HG02852 (cell line): ENCODE data around the gene LSMEM2.
"Not testable (repeated sequence)": the region's sequence is repeated elsewhere in the genome, so short reads cannot be mapped to it uniquely, and the experiment has no call there.

Experiments
- ATAC-seq: cut with Tn5 transposase; IDR thresholded peaks from one replicate; pipeline ENCODE4 v1.9.1; 2021; ENCODE audit warnings: mild to moderate bottlenecking, moderate library complexity; ENCODE audit not compliant: unreplicated experiment

The LSMEM2 gene

GRCh38 chr3:50278880-50279224 lies at the start of gene LSMEM2:
TSS of gene LSMEM2 (plus strand) at chr3:50279087. CDS start at chr3:50279114, 27 bp downstream.
- ATAC-seq = no peak

- ATAC-seq = no peak
Measured at GRCh38 chr3:50229490-50229889, 49.4 kb upstream of the LSMEM2 start.

DNA sequence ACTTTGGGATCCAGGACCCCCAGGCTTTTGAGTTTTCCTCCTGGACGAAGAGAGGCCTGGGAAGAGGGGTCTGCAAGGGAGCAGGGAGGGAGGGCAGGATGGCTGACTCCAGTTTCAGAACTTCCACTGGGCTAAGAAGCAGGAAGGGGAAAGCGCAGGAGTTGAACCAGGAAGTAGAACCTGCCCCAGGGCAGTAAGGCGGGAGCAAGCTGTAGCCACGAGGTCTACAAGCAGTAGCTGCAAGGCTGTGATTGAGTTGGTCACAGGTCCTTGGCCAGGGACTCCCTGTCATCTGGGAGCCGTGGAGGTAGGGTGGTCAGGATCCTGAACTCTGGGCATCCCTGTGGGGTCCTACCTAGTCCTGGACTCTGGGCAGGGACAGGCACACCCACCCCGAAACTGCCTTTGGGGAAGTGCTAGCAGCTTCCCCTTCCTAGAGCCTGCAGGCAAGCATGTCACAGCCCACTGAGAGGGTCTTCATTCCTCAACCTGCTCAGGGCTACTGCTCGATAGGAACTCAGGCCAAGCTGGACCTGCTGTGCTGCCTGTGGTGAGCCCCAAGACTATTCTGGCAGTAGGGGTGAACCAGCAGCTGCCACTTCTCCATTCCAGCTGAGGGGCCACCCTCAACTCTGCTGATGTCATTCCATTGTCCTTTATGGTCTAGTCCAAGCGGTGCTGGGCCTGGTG lies 48.6 kb upstream of the LSMEM2 start:
- ATAC-seq = no peak

- ATAC-seq = no peak
Measured at GRCh38 chr3:50230794-50231125, 48.1 kb upstream of the LSMEM2 start.

DNA sequence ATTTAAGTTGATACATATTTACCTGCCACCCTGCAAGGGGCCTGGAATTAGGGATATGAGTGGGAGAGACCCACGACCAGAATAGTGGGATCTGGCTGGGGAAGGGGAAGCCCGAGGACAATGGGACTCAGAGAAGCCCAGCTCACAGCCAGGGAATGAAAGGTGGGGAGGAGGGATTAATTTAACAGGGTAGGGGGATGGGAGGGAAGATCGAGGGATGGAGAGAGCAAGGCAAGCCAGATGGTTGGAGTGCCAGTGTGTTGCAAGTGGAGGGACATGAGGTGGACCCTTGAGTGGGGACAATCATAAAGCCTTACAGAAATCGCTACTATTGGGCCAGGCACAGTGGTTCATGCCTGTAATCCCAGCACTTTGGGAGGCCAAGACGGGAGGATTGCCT lies 47.3 kb upstream of the LSMEM2 start:
- no peak for ATAC-seq

GRCh38 chr3:50232303-50232702 lies 46.6 kb upstream of the LSMEM2 start:
- no peak for ATAC-seq

- ATAC-seq = no peak
Measured at GRCh38 chr3:50233176-50233575, 45.7 kb upstream of the LSMEM2 start.

DNA sequence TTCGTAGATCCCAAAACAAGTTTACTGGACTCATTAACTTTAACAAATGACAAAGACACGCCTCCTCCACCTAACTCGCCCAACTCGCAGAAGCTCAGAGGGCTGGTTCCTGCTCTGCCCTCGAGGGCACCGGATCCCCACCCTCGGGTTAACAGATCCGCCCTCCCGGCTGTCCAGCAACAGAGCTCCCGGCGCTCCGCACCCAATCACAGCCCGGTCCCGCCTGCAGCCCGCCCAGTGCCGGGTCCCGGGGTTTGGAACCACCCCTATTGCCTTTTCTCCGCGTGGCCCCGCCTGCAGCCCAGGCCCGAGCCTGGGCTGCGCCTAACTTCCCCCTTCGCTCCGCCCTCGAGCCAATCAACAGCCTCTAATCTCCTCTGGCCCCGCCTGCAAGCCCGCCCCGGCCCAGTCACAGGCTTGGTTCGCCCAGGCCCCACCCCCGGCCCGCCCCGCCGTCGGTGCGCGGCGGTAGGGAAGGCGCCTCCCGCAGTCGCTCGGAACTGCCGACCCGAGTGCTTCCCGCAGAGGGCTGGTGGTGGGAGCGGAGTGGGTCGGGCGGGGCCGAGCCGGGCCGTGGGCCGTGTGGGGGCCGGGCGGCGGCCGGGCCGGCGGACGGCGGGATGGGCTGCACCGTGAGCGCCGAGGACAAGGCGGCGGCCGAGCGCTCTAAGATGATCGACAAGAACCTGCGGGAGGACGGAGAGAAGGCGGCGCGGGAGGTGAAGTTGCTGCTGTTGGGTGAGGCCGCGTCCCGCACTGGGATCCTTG lies 43.0 kb upstream of the LSMEM2 start, which contains the start of gene GNAI2:
Gene GNAI2 (plus strand): TSS at position 489 of the 768 bp plus-strand sequence. CDS start 132 bp downstream, at position 621.
- peak; percentile 93 for ATAC-seq

GRCh38 chr3:50236484-50237132 lies 42.3 kb upstream of the LSMEM2 start:
- no peak for ATAC-seq

DNA sequence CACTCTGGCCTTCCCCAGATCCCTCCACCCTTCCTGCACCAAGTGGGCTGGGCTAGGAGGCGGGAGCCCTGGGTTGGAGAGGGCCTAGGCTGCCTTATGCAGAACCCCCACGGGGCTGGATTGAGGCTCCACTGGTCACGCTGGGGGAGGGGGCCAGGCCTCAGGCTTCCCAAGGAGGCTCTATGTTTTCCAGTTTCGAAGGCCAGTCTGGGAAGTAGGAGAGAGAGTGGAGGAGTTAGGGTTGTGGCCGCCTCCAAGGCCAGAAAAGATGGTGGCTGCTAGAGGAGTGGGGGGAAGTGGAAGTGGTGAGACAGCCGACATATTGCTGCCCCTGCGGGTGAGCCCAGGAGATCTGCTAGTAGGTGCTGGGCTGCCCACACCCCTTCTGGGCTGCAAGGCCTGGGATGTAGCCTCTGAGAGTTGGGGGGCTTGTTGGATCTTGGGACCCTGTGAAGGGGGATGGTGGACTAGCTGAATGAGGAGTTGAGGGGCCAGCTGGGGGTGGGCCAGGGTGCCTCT lies 41.7 kb upstream of the LSMEM2 start:
- ATAC-seq = no peak

- ATAC-seq = peak; percentile 31
Measured at GRCh38 chr3:50237754-50238548, 40.9 kb upstream of the LSMEM2 start.

GRCh38 chr3:50238549-50239026 lies 40.3 kb upstream of the LSMEM2 start:
- no peak for ATAC-seq

GRCh38 chr3:50239649-50240048 lies 39.2 kb upstream of the LSMEM2 start:
- ATAC-seq = no peak

DNA sequence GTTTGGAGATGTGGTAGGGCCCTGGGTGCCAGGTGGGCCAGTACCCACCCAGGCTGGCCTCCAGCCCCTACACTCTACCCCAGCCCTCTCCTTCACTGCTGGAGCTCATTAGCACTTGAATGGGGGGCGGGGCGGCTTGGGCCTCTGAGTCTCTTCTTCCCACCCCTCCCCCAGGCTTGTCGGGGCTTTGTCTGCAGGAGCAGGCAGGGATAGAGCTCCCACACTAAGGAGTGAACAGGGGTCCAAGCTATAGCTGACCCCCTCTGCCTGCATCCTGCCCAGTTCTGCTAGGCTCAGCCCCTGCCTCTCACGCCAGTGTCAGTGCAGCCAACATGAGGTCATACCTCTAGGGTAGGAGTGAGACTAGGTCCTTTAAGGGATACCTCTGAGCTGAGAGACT lies 37.7 kb upstream of the LSMEM2 start:
- no peak for ATAC-seq

GRCh38 chr3:50241713-50242380 lies 37.0 kb upstream of the LSMEM2 start:
- no peak for ATAC-seq

DNA sequence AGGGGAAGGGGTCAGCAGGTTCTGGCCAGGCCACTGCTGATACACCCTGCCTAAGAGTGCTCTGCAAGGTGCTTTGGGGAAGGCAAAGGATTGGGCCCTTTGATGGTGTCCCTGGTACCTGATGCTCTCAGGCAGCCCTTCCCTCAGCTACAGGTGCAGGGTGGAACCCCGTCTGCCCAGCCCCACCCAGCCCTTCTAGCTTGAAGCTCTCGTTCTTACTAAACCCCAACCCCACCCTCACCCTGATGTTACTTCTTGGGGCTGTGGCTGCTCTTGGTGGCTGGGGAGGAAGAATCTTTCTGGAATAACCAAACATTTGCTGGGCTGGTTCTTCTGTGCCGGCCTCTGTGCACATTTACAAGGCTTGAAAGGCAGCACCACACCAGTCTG lies 36.5 kb upstream of the LSMEM2 start:
- ATAC-seq = no peak

- no peak for ATAC-seq
Measured at GRCh38 chr3:50242851-50243542, 35.9 kb upstream of the LSMEM2 start.

- no peak for ATAC-seq
Measured at GRCh38 chr3:50243543-50243895, 35.4 kb upstream of the LSMEM2 start.

DNA sequence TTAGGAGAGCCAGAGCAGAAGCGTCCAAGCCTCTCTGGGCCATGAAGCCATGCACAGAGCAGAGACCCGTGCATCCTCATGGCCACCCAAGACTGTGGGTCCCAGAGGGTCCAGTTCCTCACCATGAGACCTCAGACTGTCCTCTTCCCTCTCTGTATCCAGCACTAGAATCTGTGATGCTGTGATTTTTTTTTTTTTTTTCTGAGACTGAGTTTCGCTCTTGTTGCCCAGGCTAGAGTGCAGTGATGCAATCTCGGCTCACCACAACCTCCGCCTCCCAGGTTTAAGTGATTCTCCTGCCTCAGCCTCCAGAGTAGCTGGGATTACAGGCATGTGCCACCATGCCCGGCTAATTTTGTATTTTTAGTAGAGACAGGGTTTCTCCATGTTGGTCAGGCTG lies 34.1 kb upstream of the LSMEM2 start:
- ATAC-seq = not testable (repeated sequence)

- no peak for ATAC-seq
Measured at GRCh38 chr3:50245251-50245745, 33.6 kb upstream of the LSMEM2 start.
